Measurements from ENCODE around the gene SNTG2.
"Not testable (repeated sequence)": the region's sequence is repeated elsewhere in the genome, so short reads cannot be mapped to it uniquely, and the experiment has no call there.

SNTG2 gene

DNA sequence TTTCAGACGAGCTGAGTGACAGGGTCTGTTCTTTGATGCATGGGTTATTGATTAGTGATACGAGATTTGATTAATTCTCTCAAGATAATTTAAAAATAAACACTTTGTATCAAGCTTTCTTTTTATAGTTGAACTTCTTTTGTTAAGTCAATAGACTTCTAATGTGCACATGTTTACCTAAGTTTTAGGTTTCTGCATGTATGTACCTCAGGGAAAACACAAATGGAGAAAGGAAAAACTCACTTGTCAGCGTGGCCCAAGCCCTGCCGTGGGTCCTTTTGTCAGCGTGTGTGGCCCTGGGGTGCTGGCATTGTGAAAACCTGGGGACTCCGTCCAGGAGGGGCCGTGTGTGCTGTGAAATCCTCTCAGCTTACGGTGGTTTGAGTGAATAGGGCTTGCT, 153.7 kb downstream of the SNTG2 start:
- DNase-seq = no peak

DNA sequence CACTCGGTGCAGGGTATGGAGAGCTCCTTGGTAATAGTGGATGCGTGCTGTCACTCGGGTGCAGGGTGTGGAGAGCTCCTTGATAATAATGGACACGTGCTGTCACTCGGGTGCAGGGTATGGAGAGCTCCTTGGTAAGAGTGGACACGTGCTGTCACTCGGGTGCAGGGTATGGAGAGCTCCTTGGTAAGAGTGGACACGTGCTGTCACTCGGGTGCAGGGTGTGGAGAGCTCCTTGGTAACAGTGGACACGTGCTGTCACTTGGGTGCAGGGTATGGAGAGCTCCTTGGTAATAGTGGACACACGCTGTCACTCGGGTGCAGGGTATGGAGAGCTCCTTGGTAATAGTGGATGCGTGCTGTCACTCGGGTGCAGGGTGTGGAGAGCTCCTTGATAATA, 155.7 kb downstream of the SNTG2 start:
- not testable (repeated sequence) for DNase-seq

DNA sequence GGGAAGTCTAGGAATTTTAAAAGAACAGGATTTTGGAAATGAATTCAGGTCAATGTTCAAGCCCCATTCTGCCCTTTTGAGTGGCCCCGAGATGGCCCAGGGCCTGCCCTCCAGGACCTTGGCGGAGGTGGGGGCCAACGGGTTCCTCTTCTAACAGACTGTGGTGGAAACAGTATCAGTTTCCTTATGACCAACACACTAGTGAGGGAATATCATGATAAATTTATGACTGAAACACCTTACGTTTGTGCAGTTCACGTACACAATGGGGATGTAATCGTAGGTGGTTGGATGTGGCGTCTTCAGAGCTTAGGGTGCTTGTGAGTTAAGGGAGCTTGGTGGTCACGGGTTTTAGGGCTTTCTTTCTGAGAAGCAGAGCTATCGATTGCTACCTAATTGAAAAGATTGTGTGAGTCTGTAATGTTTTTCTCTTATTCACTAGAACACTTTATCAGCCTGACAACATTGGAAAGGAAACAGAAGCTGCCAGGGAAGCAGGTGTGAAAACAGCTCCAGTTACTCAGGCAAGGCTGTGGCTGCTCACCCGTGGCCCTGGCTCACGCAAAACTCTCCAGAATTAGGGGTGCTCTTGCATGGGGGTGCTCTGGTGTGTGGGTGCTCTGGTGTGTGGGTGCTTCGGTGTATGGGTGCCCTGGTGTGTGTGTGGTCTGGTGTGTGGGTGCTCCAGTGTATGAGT, 165.3 kb downstream of the SNTG2 start:
- no peak for DNase-seq

DNA sequence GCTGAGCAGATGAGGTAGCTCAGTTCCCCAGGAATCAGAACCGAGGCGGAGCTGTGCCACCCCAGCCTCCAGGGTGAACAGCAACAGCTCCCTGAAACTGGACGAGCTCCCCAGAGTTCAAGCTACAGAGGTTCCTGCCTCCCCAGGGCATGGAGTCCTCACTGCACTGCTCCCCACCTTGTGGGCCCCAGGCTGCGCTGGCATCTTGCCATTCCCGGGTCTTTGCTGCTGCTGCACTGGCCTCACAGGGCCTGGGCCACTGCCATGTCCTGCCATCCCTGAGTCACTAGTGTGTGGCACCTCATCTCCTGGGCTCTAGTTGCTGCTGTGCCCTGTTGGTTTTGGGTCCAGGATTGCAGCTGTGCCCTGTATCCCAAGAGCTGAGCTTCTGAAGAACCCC, 166.9 kb downstream of the SNTG2 start:
- no peak for DNase-seq

DNA sequence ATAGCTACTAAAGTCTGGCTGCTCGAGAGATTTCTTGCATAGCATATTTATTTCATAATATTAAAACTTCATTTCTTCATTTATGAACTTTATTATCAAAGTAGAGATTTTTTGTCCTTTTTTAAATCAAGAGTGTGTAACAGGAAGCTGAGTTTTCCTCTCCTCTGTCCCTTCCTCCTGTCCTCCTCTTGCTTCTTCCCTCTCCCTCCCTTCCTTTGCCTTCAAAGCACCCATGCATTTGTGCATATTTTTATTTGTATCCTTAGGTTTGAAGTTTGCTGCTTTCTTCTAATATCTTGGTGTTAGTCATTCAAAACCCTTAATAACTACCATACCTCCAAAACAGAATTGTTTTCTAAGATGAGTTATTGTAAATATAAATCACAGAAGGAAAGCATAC, 174.6 kb downstream of the SNTG2 start:
- no peak for DNase-seq

DNA sequence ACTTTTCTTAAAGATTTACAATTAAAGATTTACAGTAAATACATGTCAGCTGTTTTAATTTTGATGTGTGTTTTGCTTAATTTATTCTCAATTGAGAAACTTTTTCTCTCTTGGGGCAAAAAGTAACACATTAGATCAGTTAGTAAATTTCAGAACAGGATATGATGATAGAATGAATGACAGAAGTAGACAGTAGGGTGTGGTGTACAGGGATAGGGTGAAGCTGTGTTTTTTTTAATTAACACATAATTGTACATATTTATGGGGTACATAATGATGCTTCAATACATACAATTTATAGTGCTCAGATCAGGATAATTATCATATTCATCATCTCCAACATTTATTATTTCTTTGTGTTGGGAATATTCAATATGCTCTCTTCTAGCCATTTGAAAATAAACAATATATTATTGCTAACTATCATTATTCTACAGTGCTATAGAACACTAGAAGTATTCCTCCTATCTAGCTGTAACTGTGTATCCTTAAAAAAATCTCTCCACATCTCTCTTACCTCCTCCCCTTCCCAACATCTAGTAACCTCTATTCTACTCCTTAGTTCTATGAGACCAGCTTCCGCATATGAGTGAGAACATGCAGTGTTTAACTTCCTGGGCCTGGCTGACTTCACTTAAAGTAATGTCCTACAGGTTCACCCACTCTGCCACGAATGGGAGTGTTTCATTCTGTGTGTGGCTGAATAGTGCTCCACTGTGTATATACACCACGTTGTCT, 175.2 kb downstream of the SNTG2 start:
- no peak for DNase-seq

DNA sequence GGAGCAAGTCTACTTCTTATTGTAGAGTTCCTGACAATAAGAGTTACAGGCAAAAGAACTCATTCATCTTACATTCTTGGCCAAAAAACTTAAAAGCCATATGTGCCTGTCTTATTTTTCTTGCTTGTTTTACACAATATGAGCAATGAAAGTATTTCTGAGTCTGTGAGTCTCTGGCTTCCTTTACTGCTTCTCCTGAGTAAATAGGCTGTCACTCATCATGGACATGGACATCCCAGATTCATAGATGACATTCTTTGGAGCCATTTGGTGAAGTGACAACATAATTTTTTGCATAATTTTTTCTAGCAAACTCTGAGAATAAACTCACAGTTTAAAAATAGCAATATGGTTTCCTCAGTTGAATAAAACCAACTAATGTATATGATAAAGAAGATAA, 179.3 kb downstream of the SNTG2 start:
- no peak for DNase-seq

DNA sequence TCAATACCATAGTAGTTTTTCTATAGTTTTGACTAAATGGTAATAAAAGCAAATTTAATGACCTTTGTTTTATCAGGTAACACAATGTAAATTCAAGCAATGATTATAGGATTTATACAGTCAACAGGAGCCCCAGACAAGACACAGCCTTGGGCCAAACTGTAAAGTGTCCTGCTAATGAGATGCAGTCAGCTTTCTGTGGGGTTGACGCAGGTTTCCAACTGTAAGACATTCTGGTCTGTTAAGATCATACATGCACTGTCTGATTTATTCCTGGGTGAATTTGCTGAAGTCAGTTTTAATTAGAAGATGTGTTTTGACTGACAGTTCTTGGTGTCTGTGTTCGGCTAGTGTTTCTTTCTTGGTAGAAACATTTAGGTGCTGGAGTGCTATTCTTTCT, 180.3 kb downstream of the SNTG2 start:
- DNase-seq = no peak

DNA sequence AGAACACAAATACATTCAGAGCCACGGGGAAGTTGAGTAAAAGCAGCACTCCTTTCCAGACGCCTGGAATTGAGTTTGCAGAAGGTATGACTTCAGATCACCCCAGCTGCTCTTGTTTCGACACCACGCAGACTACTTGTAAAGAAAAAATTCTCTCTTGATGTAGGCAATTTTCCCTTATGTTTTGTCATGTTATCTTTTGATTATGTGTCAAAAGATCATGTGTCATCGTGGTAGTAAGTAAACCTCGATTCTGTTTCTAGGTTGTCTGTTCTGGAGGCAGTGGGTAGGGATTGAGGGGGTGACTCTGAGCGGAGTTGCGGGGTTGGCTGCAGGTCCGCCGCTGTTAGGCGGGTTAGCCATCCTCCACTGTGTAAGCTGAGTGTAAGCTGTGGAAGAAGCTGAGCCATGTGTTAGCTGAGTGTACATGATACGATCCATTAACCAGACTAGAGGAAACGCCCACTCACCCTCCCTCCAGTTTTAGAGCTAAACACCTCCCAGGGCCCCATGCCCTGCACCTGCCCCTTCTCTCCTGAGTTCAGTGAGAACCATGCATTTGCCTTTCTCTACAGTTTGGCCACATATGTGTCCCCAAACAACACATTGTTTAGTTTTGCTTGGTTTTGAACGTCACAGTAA, 181.8 kb downstream of the SNTG2 start:
- DNase-seq = peak; percentile 88

DNA sequence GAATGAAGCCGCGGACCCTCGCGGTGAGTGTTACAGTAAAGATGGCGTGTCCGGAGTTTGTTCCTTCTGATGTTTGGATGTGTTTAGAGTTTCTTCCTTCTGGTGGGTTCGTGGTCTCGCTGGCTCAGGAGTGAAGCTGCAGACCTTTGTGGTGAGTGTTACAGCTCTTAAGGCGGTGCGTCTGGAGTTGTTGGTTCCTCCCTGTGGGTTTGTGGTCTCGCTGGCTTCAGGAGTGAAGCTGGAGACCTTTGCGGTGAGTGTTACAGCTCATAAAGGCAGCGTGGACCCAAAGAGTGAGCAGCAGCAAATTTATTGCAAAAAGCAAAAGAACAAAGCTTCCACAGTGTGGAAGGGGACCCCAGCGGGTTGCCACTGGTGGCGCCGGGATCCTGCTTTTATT, 183.2 kb downstream of the SNTG2 start:
- not testable (repeated sequence) for DNase-seq

DNA sequence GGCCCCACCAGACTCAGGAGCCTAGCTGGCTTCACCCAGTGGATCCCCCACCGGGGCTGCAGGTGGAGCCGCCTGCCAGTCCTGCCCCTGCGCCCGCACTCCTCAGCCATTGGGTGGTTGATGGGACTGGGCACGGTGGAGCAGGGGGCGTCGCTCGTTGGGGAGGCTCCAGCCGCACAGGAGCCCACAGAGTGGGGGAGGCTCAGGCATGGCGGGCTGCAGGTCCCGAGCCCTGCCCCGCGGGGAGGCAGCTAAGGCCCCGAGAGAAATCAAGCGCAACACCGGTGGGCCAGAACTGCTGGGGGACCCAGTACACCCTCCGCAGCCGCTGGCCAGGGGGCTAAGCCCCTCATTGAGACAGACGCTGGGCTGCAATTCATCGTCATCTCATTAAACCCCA, 184.0 kb downstream of the SNTG2 start:
- no peak for DNase-seq

DNA sequence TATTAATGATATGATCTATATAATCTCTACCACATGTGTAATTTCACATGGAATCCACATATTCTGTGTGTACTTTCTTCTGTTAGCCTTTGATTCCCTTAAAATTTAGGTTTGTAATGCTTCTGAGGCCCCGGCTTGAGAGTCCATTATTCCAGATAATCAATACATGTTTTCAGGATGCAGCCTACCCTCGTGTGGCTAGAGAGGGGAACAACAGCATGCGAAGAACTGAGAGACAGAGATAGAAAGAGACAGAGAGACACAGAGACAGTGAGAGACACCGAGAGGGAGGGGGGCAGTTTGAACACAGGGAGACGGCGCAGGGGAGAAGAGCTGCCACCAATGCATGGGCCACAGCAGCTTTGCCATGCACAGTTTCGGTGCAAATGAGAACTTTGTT, 185.4 kb downstream of the SNTG2 start:
- peak; percentile 7 for DNase-seq

DNA sequence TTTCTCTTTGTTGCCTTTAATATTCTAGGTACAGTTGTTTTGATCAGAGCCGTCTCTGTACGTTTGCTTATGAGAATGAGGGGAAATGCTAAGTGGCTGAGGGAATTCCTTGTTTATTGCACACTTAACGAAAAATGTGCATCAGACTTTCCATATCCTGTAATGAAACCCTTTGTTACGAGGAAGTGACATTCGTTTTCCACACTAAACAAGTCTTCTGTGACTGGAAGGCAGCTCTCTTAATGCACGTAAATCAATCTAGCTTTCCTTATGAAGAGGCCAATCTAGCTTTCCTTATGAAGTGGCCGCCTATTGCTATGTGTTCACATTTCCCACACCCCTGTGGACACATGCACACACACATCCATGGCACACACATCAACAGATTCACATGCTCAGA, 186.2 kb downstream of the SNTG2 start:
- DNase-seq = no peak

DNA sequence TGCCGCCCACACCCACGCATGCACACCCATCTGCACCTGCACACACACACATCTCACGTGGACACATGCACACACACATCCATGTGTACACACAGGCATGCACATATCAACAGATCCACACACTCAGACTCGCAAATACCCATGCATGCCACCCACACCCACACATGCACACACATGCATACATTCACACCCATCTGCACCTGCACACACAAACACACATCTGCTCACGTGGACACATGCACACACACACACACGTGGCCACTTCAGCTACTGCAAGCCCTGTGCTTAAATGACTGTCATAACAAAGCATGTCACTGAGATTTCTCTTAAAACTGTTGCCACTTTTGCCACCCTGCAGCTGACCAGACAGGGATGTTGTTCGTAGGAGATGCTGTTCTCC, 186.6 kb downstream of the SNTG2 start:
- DNase-seq = no peak

DNA sequence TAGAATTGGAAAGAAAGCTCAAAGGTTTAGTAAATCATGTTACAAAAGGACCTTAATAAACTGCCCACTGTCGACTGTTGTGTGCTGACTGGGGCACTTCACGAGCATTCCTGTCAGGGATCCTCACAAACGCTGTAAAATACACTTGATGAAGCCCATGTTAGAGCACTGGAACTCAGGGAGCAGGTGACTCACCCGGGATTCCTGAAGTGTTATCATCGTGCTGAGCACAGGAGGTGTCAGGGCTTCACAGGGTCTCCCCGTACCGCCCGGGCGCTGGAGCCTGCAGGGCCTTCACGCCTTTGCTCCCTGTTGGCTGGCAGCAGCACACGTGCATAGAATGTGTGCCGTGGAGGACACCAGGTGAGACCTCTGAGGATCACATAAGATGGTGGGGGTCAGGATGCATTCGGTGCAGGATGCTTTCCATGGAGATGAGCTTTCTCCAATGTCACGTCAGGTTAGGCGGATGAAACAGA, 187.3 kb downstream of the SNTG2 start:
- no peak for DNase-seq

DNA sequence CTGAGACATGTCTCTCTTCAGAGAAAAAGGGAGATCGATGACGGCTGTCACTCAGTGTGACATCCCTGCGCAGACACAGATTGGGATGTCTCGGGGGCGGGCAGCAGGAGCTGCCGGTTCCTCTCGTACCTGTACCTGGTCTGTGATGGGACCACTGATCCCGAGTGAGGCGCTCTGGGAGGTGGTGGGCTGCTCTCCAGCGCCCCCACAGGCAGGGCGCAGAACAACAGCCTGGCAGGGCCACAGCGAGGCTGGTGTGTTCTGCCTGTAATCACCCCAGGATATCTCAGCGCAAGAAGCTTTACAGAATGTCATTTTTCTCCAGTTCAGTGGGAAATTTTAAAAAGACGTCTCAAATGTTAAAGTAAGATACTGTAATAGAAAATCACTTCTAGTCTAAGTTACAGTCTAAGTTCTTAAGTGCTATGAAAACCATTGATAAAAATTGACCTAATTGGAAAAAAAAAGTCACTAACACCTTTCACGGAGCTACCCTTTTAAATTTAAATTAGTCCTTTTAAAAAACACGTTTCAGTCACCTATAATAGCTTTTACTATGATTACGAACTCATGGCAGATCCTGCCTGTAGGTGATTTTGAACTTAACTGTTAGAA, 189.8 kb downstream of the SNTG2 start:
- DNase-seq = no peak

DNA sequence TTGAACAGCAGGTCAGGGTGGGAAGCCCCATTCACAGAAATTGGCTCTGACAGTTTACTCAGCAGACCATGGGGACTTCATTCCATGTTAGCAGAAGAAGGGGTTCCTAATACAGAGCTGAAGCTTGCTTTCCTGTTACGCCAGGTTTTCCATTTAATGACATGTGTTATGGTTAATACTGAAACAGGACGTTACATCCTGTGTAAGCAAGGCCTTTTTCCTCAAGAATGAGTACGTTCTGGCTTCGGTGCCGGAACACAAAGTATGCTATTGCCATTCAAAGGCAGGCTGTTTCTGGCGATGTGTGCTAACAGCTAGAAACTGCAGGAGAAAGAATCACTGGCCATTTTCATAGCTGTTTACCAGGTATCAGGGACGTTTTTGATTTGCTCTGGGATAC, 190.4 kb downstream of the SNTG2 start:
- no peak for DNase-seq

DNA sequence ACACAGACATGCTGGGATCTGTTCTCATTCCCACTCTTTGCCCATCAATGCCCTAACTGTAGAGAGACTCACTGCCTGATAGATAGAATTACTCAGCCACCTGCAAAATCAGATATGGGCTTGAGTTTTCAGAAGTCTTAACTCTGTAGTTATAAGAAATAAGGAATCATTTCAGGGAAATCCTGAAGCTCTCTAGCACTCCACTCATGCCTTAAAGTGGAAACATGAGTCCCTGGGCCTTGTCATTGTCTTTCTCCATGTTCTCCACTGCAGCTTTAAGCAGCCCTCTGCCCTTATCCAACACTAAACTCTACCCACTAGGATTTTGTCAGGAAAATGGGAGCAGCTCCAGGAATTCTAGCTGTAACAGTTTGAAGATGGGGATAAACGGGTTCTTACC, 192.5 kb downstream of the SNTG2 start:
- no peak for DNase-seq

DNA sequence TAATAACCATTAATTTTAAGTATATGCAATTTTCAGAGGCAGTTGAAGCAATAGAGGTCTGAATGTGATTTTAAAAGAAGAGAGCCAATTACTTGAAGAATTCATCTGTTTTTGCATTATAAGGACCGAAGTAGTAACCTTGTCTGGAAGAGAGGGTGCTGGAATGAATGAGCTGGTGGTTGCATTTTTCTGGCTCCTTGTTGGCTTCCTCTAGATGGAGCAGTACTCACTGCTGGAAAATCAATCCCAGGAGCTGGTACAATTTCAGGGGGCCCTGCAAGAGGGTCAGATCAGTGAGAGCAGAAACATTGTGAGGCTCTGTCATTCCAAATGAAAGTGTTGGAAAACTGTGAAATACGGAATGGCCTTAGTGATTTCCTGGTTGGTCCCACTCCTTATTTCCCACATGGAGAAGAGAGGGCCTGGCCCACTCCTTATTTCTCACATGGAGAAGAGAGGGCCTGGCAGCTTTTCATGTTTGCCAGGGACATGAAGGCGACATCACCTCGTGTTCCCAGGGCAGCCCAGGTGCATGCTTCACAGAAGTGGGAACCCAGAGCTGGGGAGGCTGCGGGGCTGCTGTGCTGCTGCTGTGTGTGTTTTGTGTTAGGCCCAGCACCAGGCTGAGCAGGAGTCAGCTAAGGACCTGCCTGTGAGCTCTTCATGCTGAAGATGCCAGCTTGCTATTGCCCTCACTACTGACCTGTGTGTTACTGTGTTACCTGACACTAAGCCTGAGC, 197.4 kb downstream of the SNTG2 start:
- DNase-seq = no peak

DNA sequence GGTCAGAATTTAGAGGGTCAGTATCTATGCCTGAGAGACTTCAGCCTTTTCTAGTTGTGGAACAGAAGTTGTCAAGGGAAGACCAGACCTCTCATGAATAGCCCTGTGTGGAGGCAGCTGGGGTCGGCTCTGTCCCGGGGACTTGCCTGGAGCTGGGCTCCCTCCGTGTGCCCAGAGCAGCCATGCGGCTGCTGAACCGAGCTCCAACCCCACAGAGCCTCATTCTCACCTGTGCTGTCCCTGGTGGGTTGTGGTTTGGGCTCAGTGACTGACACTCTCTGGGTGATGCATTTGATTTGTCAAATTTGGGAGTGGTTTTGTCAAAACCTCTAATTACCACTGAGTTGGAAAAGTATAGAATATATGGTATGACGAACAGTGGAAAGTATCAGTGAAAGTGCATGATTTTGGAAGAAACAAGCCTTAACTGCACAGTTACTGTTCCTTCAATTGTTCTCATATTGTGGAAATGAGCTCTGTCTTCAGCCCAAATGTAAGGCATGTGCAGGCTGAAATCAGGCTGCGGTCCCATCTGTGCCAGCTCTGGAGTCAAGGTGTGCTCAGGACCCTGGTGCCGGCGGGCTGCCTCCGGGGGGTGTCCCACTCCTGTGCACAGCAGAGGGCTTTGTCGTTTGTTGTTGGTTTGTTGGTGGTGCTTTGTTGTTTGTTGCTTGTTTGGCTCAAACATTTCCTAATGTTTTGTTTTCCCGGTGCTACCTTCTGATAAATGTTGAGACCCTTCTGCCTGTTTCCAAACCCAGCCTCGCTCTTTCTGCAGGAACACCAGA, 200.3 kb downstream of the SNTG2 start:
- no peak for DNase-seq

DNA sequence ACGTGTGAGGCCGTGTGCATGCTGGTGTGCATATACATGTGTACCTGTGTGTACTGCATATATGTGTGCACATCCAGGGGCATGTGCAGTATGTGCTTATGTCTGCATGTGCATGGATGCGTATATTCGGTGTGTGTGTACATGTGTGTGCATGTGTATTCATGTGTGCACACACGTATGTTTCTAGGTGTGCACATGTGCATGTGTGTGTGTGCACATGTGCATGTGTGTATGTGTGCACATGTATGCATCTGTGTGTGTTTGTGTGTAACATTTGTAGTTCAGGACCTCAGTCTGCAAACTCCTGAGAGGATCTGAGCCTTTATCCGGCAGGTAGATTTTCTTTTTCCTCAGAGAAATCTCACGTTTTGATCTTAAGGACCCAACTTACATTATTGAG, 201.7 kb downstream of the SNTG2 start:
- no peak for DNase-seq

DNA sequence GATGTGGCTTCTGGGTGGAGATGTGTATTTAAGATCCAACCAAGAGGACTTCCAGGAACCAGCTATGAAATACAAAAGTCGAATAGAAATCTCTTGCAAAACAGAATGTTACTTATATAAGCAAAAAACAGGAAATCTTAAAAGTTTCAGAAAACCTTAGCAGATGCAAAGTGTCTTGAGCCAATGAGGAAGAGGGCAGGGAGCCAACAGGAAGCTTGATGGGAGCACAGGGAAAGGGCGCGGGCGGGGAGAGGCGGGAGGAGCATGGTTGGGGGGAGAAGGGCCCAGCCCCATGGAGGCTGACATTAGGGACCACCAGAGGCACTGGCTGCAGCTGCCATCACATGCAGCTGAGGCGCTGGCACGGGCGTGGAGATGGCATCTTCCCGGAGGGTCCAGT, 203.3 kb downstream of the SNTG2 start:
- DNase-seq = no peak

Data from NCI-H510A treated with DMSO at 0.1 percent for 48 hours (cell line).